DOHH2 (cell line): Measurements from ENCODE around the gene GPR87.

Source experiments
- H3F3A ChIP-seq: fragments of 200-600 bp; sonication (generic), shearing (Covaris generic); 2 replicates; pipeline ENCODE4 v1.6.0; 2016; ENCODE audit warnings: antibody characterized with exemption, mild to moderate bottlenecking; ENCODE audit not compliant: control insufficient read depth, insufficient read depth
- H3K27ac ChIP-seq: fragments of 200-600 bp; sonication (generic); 2 replicates; pipeline ENCODE4 v1.5.1; 2014; ENCODE audit warnings: low read depth, mild to moderate bottlenecking, low read length, moderate library complexity
- H3K27me3 ChIP-seq: fragments of 200-600 bp; sonication (generic); 2 replicates; pipeline ENCODE4 v1.6.1; 2014; ENCODE audit warnings: mild to moderate bottlenecking, low read length, mixed read lengths; ENCODE audit not compliant: control insufficient read depth
- H3K36me3 ChIP-seq: fragments of 200-600 bp; sonication (generic); 2 replicates; pipeline ENCODE4 v1.6.1; 2014; ENCODE audit warnings: mild to moderate bottlenecking, low read length, moderate library complexity, mixed read lengths; ENCODE audit not compliant: control insufficient read depth
- H3K4me1 ChIP-seq: fragments of 200-600 bp; sonication (generic); 2 replicates; pipeline ENCODE4 v1.6.1; 2014; ENCODE audit warnings: mild to moderate bottlenecking, low read length, mixed read lengths; ENCODE audit not compliant: control insufficient read depth
- H3K4me2 ChIP-seq: fragments of 200-600 bp; sonication (generic); 2 replicates; pipeline ENCODE4 v1.6.0; 2014; ENCODE audit warnings: mild to moderate bottlenecking, low read length, moderate library complexity
- H3K4me3 ChIP-seq: fragments of 200-600 bp; sonication (generic); 2 replicates; pipeline ENCODE4 v1.5.1; 2014; ENCODE audit warnings: mild to moderate bottlenecking, low read length, mixed read lengths
- H3K79me2 ChIP-seq: fragments of 200-600 bp; sonication (generic); 2 replicates; pipeline ENCODE4 v1.6.1; 2014; ENCODE audit warnings: mild to moderate bottlenecking, low read length, mixed read lengths; ENCODE audit not compliant: control insufficient read depth
- H3K9me2 ChIP-seq: fragments of 200-600 bp; sonication (generic); replicated peaks from 2 replicates; pipeline ENCODE4 v1.6.1; 2014; ENCODE audit warnings: mild to moderate bottlenecking, low read length, mixed read lengths; ENCODE audit not compliant: control insufficient read depth
- H3K9me3 ChIP-seq: fragments of 200-600 bp; sonication (generic); 2 replicates; pipeline ENCODE4 v1.6.1; 2014; ENCODE audit warnings: antibody characterized with exemption, low read length, mixed read lengths; ENCODE audit not compliant: control insufficient read depth, insufficient read depth
- H4K20me1 ChIP-seq: fragments of 200-600 bp; sonication (generic); 2 replicates; pipeline ENCODE4 v1.6.0; 2014; ENCODE audit warnings: low read depth, mild to moderate bottlenecking, antibody characterized with exemption, low read length, moderate library complexity; ENCODE audit not compliant: control insufficient read depth, insufficient read depth
- EZH2phosphoT487 ChIP-seq: fragments of 200-600 bp; sonication (generic); IDR thresholded peaks from 2 replicates; pipeline ENCODE4 v1.6.1; 2017; ENCODE audit warnings: borderline replicate concordance, mild to moderate bottlenecking, antibody characterized with exemption, low read length, moderate library complexity, mixed read lengths
- TF ChIP-seq, protein P1 (sequence below): fragments of 200-600 bp; sonication (generic); IDR thresholded peaks from one replicate; pipeline ENCODE4 v1.5.1; 2014; ENCODE audit warnings: antibody characterized with exemption, mild to moderate bottlenecking, low read depth, low read length; ENCODE audit not compliant: poor library complexity, severe bottlenecking

Gene GPR87

DNA sequence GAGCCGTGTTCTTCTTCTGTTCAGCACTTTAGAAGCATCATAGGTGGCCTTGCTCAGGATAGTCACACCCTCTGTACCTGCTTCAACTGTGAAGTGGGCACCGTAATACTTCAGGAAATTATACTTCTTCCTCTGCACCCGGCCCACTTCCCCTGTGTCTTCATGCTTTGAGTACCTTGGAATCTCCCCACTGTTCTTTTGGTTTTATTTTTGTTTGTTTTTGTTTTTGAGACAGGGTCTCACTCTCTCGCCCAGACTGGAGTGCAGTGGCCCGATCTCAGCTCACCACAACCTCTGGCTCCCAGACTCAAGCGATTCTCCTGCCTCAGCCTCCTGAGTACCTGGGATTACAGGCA lies 40.0 kb downstream of the GPR87 start:
- no peaks in the 10 kb centered on the region for H3K27me3 ChIP-seq
- H3K4me3 ChIP-seq, result no peak overlapping the region
- TF ChIP-seq, protein P1, sequence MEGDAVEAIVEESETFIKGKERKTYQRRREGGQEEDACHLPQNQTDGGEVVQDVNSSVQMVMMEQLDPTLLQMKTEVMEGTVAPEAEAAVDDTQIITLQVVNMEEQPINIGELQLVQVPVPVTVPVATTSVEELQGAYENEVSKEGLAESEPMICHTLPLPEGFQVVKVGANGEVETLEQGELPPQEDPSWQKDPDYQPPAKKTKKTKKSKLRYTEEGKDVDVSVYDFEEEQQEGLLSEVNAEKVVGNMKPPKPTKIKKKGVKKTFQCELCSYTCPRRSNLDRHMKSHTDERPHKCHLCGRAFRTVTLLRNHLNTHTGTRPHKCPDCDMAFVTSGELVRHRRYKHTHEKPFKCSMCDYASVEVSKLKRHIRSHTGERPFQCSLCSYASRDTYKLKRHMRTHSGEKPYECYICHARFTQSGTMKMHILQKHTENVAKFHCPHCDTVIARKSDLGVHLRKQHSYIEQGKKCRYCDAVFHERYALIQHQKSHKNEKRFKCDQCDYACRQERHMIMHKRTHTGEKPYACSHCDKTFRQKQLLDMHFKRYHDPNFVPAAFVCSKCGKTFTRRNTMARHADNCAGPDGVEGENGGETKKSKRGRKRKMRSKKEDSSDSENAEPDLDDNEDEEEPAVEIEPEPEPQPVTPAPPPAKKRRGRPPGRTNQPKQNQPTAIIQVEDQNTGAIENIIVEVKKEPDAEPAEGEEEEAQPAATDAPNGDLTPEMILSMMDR, result no peak
- TF ChIP-seq EZH2phosphoT487, result no peak
- no peaks in the 10 kb centered on the region for H4K20me1 ChIP-seq
- H3K36me3 ChIP-seq, result no peaks in the 10 kb centered on the region
- no peak overlapping the region for H3K27ac ChIP-seq
- H3K9me3 ChIP-seq, result no peaks in the 10 kb centered on the region
- H3K79me2 ChIP-seq, result no peaks in the 10 kb centered on the region
- peaks cover 20% of the 10 kb centered on the region for H3K4me1 ChIP-seq
- H3K9me2 ChIP-seq, result no peaks in the 10 kb centered on the region
- no peak overlapping the region for H3K4me2 ChIP-seq
- H3F3A ChIP-seq, result no peaks in the 10 kb centered on the region

DNA sequence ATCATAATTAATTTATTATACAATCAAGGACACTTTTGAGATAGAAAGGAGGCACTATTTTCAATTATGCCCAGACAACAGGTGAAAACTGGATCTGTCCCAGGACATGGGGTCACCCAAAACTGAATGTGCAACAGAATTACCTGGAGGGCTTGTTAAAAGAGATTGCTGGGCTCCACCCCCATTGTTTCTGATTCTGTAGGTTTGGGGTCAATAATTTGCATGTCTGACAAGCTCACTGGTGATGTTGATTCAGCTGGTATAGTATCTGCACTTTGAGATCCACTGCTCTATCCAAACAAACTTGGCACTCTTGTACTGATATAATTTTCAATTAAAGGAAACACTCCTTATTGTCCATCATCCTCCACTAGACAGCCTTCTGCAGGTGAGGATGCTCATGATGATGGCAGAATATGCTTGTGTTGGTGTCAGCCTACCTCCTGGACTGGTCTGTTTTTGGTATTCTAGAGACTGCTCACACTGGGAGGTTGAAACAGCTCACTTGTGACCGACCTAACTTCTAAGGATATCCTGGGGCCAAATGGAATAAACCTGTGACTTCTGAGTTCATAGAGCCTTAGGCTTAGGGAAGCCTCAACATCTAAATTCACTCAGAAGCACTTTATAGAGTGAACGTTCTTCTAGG lies 40.5 kb downstream of the GPR87 start:
- Histone ChIP-seq H3K36me3 (no peaks in the 10 kb centered on the region), H3K27ac (no peak overlapping the region), H3F3A (no peaks in the 10 kb centered on the region), H3K9me3 (no peaks in the 10 kb centered on the region), H3K4me3 (no peak overlapping the region), H4K20me1 (no peaks in the 10 kb centered on the region), H3K27me3 (no peaks in the 10 kb centered on the region), H3K79me2 (no peaks in the 10 kb centered on the region), H3K4me1 (peaks cover 20% of the 10 kb centered on the region), H3K9me2 (no peaks in the 10 kb centered on the region), H3K4me2 (no peak overlapping the region)
- TF ChIP-seq, protein P1, result no peak
- no peak for TF ChIP-seq EZH2phosphoT487

DNA sequence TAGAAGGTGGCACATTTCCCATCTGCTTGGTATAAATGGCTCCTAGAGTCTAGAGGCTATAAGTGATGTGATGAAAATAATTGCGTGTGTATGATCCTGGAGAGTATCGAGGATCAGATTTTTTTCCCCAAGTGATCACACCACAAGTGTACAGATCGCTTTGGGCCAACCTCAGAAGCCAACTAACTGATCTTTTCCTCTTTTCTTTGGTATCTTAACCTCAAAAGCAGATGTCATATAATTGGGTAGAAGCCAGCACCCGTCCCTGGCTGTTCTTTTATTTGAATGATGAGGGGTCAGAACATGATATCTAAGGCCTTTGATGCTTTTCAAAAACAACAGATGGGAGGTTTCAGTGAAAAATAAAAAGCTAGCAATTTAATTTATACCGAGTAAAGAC lies 41.5 kb downstream of the GPR87 start:
- TF ChIP-seq EZH2phosphoT487, result no peak
- TF ChIP-seq, protein P1, result no peak
- Histone ChIP-seq H3K4me1 (peaks cover 20% of the 10 kb centered on the region), H3K36me3 (no peaks in the 10 kb centered on the region), H3K4me2 (no peak overlapping the region), H3F3A (no peaks in the 10 kb centered on the region), H3K9me2 (no peaks in the 10 kb centered on the region), H3K27ac (no peak overlapping the region), H3K9me3 (no peaks in the 10 kb centered on the region), H3K79me2 (no peaks in the 10 kb centered on the region), H3K4me3 (no peak overlapping the region), H3K27me3 (no peaks in the 10 kb centered on the region), H4K20me1 (no peaks in the 10 kb centered on the region)
